Uterus (tissue), 2 donors: ENCODE results near the gene CD27.

ENCODE experiments used
- CTCF ChIP-seq, 4 experiments: fragments of 200-600 bp in 2 of 4; fragments of 450-650 bp in 2 of 4; sonication (generic) in 2 of 4; IDR thresholded peaks; one replicate each; pipeline ENCODE4 v1.5.1; 2016 to 2019; ENCODE audit warnings: antibody characterized with exemption in 4 of 4, mild to moderate bottlenecking in 2 of 4, moderate library complexity in 1 of 4
- POLR2A ChIP-seq, 2 donors: fragments of 450-650 bp; IDR thresholded peaks; one replicate each; pipeline ENCODE4 v1.6.1; 2016; ENCODE audit warnings: antibody characterized with exemption in 2 of 2, mild to moderate bottlenecking in 1 of 2, moderate library complexity in 1 of 2

GRCh38 chr12:6443361-6443983 is 1.3 kb upstream of the CD27 start:
- no peak for TF ChIP-seq CTCF (IDR thresholded peaks at IDR 0.05)
- TF ChIP-seq POLR2A (IDR thresholded peaks at IDR 0.05) = no peak
